Transverse colon (tissue), 4 donors: ENCODE data around the gene NEK9. TPM values are rescaled to one million over a fixed set of nuclear protein-coding genes. Genes with fewer than 3 reads are reported as not detected.
A peak's percentile ranks its signal among the peaks of the same experiment; 100 is the strongest.

Source experiments
- DNase-seq: peaks from one replicate; pipeline ENCODE4 v3.0.0-alpha.2; 2019
- H3K27ac ChIP-seq, 4 donors: fragments of 200-600 bp; sonication (generic); 2 replicates each; pipeline ENCODE4 v1.5.1; 2016 to 2018; ENCODE audit warnings: inconsistent platforms in 4 of 4
- H3K27me3 ChIP-seq: fragments of 200-600 bp; sonication (generic); 2 replicates; pipeline ENCODE4 v1.5.1; 2017; ENCODE audit warnings: inconsistent platforms
- H3K36me3 ChIP-seq, 4 donors: fragments of 200-600 bp; sonication (generic); 2 replicates each; pipeline ENCODE4 v1.5.1; 2017 to 2019; ENCODE audit warnings: inconsistent platforms in 4 of 4
- H3K4me1 ChIP-seq, 4 donors: fragments of 200-600 bp; sonication (generic); 2 replicates each; pipeline ENCODE4 v1.5.1; 2017 to 2020; ENCODE audit warnings: inconsistent platforms in 4 of 4
- H3K4me3 ChIP-seq, 4 donors: fragments of 200-600 bp; sonication (generic); 1 replicate in 1 of 4; 2 replicates in 3 of 4; pipeline versions ENCODE4 v1.5.1 to v1.6.1; 2017 to 2019; ENCODE audit warnings: inconsistent platforms in 4 of 4
- H3K9me3 ChIP-seq, 2 donors: fragments of 200-600 bp; sonication (generic); 2 replicates each; pipeline ENCODE4 v1.5.1; 2017 to 2019; ENCODE audit warnings: inconsistent platforms in 2 of 2
- CTCF ChIP-seq, 5 experiments: fragments of 200-600 bp in 3 of 5; fragments of 450-650 bp in 2 of 5; sonication (generic) in 3 of 5; IDR thresholded peaks; 1 replicate in 2 of 5; 2 replicates in 3 of 5; pipeline ENCODE4 v1.5.1; 2016 to 2017; ENCODE audit warnings: antibody characterized with exemption in 5 of 5, inconsistent platforms in 3 of 5, mild to moderate bottlenecking in 2 of 5, moderate library complexity in 1 of 5
- EP300 ChIP-seq: sonication (generic); formaldehyde crosslinking; IDR thresholded peaks from one replicate; pipeline ENCODE4 v1.6.1; 2017; ENCODE audit warnings: antibody characterized with exemption, low read depth
- POLR2A ChIP-seq: fragments of 450-650 bp; IDR thresholded peaks from one replicate; pipeline ENCODE4 v1.6.1; 2016; ENCODE audit warnings: antibody characterized with exemption, mild to moderate bottlenecking, moderate library complexity
- POLR2AphosphoS5 ChIP-seq, 3 donors: sonication (generic); formaldehyde crosslinking; IDR thresholded peaks; one replicate each; pipeline ENCODE4 v1.6.1; 2016; ENCODE audit warnings: antibody characterized with exemption in 3 of 3
- WGBS, 2 donors: methylation state at CpG; one replicate each; pipeline ENCODE4 v1.1.5; 2018; ENCODE audit warnings: low coverage in 1 of 2; 5-methylcytosine and 5-hydroxymethylcytosine counted together
- in situ Hi-C, 4 donors: fragments of 200-750 bp; cut with MboI; loops; one replicate each; pipeline versions ENCODE4 v1.15.0 to v1.15.1; 2017; ENCODE audit warnings: low sequenced_read_pairs in 3 of 4, low pct_ligation_motif_present in 1 of 4, low pct_unique_long_range_greater_than_20kb in 1 of 4
- intact Hi-C: fragments of 100-400 bp; cut with DNase I; formaldehyde crosslinking; loops from one replicate; pipeline ENCODE4 v1.15.1; 2023; ENCODE audit warnings: low total_unique reads
- total RNA-seq, 4 donors: library from RNA; depleted of rRNA; stranded (reverse); fragments of >200 nt; gene quantifications; one replicate each; pipeline ENCODE4 v1.1.0, GENCODE V29; 2016

Gene NEK9
- total RNA-seq, 4 donors from 2014 or later, result 24.4 to 121 (median 53.4) TPM

DNA sequence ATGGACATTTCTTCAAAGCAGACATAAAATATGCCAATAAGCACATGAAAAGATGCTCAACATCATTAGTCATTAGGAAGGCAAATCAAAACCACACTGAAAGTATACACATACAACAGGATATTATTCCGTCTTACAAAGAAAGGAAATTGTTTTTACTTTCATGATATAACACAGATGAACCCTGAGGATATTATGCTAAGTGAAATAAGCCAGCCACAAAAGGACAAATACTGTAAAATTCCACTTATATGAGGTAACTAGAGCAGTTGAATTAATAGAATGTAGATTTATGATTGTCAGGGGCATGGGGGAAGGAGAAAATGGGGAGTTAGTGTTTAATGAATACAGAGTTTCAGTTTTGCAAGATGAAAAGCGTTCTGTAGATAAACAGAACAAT, 67.2 kb downstream of the NEK9 start:
- intact Hi-C loops, result no loop called here
- no peak overlapping the region for H3K4me3 ChIP-seq
- no peak for DNase-seq
- no peaks in the 10 kb centered on the region for H3K9me3 ChIP-seq
- peaks cover 6 to 14% (median 11%) of the 10 kb centered on the region in 4 donors for H3K4me1 ChIP-seq
- in situ Hi-C loops, result no loop called here
- WGBS, 2 donors, result 83 to 84% methylated on average over 2 of the region's 2 CpGs
- no peaks in the 10 kb centered on the region for H3K27me3 ChIP-seq
- no peak overlapping the region for H3K27ac ChIP-seq
- H3K36me3 ChIP-seq, result no peaks in the 10 kb centered on the region
- TF ChIP-seq CTCF (IDR thresholded peaks at IDR 0.05) (no peak), POLR2AphosphoS5 (IDR thresholded peaks at IDR 0.05) (no peak), EP300 (no peak), POLR2A (no peak)

GRCh38 chr14:75054421-75054820, 72.4 kb downstream of the NEK9 start:
- Histone ChIP-seq H3K4me3 (no peak overlapping the region), H3K9me3 (no peaks in the 10 kb centered on the region), H3K4me1 (peaks cover 3 to 20% (median 11%) of the 10 kb centered on the region in 4 donors), H3K36me3 (no peaks in the 10 kb centered on the region), H3K27me3 (no peaks in the 10 kb centered on the region), H3K27ac (no peak overlapping the region)
- DNase-seq, result no peak
- intact Hi-C loops (no loop called here), in situ Hi-C loops (no loop called here)
- WGBS, 2 donors, result 64 to 88% methylated on average over 1 of the region's 1 CpG
- TF ChIP-seq POLR2AphosphoS5 (IDR thresholded peaks at IDR 0.05), result no peak
- TF ChIP-seq POLR2A, result no peak
- no peak for TF ChIP-seq EP300
- TF ChIP-seq CTCF (IDR thresholded peaks at IDR 0.05), result no peak

DNA sequence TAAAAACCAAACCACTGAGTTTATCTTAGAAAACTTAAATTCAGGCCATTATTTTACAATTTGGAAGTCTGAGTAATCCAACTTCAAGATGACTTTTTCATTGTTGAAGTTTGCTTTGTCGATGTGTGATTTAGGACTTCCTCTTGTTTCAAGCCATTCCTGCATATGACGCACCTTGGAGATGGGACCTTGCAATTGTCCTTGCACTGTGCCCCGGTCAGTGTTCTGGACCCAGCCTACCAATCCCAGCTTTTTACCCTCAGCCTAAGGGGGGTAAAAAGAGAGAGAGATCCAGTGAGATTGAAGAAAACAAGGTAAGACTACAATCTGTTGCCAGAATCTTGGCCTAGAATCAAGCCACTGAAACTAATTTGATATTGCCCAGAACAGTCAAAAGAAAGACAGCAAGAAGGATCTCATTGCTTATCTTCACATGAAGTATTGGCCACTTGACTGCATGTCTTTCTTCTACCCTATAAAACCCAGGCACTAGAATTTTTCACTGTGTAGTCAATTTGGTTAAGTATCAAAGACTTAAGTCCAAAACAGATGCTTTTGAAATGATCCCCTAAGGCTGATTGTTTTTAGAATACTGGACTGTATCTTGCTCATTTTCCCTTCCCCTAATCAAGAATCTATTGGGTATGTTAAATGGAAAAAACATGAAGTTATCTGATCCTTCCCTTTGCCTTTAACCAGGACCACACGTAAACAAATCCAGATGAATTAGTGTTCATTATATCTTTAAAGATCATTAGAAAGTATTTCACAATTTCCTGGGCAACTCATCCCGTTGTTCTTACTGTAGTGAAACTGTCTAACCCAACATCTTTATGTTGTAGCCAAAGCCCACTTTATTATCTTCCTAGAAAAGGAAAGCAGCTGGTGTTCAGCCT, 73.2 kb downstream of the NEK9 start:
- peaks cover 3 to 26% (median 15%) of the 10 kb centered on the region in 4 donors for H3K4me1 ChIP-seq
- no peak overlapping the region for H3K27ac ChIP-seq
- 64 to 69% methylated on average over 4 to 5 of the region's 5 CpGs for WGBS, 2 donors
- H3K9me3 ChIP-seq, result no peaks in the 10 kb centered on the region
- no peak overlapping the region for H3K4me3 ChIP-seq
- H3K27me3 ChIP-seq, result no peaks in the 10 kb centered on the region
- no peak for TF ChIP-seq POLR2A
- TF ChIP-seq CTCF (IDR thresholded peaks at IDR 0.05), result no peak
- no peak for TF ChIP-seq EP300
- no peak for TF ChIP-seq POLR2AphosphoS5 (IDR thresholded peaks at IDR 0.05)
- in situ Hi-C loops (no loop called here), intact Hi-C loops (no loop called here)
- peaks cover 0 to 4% (median 0%) of the 10 kb centered on the region in 4 donors for H3K36me3 ChIP-seq
- no peak for DNase-seq

GRCh38 chr14:75051556-75051899, 75.3 kb downstream of the NEK9 start:
- no peaks in the 10 kb centered on the region for H3K27me3 ChIP-seq
- peak overlapping the region; percentile 84 to 98 (median 90) for H3K27ac ChIP-seq
- no peak for DNase-seq
- in situ Hi-C loops (no loop called here), intact Hi-C loops (no loop called here)
- WGBS, 2 donors, result 15 to 18% methylated on average over 5 of the region's 5 CpGs
- TF ChIP-seq CTCF (IDR thresholded peaks at IDR 0.05) (no peak), EP300 (no peak), POLR2AphosphoS5 (IDR thresholded peaks at IDR 0.05) (no peak), POLR2A (no peak)
- peaks cover 0 to 9% (median 0%) of the 10 kb centered on the region in 4 donors for H3K36me3 ChIP-seq
- peak overlapping the region; percentile 52 to 81 (median 56) for H3K4me3 ChIP-seq
- H3K9me3 ChIP-seq, result no peaks in the 10 kb centered on the region
- peaks cover 3 to 28% (median 16%) of the 10 kb centered on the region in 4 donors for H3K4me1 ChIP-seq
